ENCODE measurements around the gene DYNLT3.
A peak's percentile ranks its signal among the peaks of the same experiment; 100 is the strongest.

DYNLT3 gene

DNA sequence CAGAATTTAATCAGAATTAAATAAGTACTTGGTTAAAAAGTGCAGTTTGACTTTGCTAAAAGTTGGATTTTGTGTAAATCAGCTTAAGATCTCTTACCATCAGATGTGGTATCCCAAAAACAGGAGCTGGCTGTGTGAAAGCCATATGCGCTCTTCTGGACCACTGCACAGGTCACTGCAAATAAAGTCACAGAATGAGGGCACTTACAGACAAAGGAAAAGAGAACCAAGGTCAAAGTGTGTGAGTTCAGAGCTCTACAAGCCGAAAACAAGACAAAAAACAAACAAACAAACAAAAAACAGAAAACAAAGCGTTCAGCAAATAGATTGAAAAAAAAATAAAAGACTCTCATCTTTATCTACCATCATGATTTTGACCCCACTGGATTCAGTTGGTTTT is 6.4 kb downstream of the DYNLT3 start:
- no peak for DNase-seq

DNA sequence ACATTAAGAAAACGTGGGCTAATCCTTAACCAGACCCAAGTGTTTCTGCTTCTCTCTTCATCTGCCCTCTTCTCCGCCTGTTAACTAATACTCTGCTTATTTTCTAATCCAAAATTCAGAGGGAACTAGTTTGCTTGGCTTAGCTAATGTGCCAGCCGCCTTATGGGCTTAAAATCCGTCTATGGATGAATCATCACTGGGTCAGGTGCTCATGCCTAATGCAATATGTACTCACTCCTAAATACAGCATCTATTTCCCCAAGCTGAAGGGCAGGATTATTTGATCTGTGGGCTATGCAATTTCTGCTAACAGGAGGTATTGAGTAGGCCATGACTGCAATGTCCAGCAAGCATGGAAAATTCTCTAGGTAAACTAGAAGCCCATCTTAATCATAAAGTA is 12.4 kb downstream of the DYNLT3 start:
- no peak for DNase-seq

DNA sequence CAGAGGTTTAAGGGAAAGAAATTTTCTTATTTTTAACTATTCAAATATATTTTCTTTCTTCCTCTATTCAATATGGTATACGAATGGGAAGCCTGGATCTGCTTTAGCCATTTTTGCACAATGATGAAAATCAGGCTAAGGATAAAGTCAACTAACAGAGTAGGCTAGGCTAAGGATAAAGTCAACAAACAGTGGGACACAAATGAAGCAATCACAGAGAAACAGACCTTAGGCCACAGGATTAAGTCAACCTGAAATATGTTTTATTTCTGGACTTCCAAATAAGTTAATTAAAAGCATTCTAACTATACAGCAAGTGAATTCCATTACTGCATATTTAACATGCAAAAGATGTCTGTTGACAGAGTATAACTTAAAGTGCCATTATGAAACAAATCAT is 17.0 kb downstream of the DYNLT3 start:
- DNase-seq, result no peak

DNA sequence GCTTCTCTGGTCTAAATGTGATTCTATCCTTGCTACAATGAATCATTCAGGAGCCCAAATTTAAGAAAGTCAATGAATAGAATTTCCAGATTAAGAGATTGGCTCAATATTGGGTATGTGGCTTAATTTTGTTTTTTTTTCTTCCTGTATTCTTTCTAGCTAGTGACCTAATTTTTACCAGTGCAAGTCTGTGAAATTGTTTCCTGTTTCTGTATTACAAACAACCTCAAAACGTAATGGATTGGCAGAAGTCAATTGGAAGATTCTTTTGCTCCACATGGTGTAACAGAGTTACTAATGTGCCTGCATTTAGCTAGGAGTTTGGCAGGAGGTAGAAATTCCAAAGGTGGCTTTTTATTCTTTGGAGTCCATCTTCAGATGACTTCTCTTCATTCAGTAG is 17.6 kb downstream of the DYNLT3 start:
- DNase-seq, result no peak

DNA sequence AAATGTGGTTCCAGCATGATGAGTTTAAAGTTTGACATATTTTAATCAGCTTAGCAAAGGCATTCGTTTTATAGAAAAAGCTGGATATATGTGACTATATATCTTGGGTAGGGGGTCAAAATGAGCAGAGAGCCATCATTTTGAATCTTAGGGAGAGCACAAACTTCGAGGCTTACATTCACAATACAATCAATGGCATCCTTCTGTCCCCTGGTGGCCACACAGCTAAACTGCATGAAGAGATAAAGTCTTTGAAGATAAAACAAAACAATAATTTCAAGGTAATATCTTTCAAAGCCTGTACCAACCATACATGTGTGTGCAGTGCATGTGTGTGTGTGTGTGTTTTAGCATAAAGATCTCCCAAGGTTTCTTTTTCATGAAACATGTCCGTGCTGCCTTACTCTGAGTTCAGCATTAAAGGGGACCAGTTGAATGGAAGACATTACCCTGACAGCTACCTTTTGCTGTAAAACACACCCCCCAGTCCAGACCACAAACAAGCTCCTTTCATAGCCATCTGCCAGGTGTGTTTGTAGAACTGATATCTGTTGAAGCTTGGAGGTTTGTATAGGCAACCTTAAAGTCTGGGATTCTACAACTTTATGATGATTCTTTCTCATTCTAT is 22.0 kb downstream of the DYNLT3 start:
- peak; percentile 25 to 38 for DNase-seq

DNA sequence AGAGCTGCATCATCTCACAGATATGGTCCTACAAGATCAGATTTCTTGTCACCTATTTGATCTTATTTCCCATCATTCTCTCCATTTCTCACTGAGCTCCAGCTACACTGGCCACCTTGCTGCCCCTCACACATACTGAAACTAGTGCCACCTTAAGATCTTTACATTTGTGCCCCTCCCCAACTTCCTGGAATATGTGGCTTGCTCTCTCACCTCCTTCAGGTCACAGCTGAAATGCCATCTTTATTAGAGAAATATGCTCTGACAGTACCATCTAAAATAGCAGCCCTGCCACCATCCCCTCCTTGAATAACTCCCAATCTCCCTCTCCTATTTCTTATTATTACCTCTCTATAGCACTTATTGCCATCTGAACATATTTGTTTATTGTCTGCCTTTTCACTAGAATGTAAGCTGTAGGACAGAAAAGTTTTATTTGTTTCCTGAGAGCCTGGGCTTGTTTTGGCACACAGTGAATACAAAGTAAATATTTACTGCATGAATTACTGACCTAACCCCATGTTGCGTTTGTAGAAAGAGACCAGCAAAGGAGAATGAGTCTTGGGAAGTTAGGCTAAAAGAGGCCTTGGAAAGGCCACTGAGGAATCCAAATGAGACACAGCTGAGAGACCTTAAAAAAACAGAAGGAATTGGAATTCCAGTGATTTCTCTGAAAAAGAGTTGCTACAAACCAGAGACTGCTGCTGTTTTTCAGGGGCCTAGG is 22.7 kb downstream of the DYNLT3 start:
- DNase-seq, result no peak

DNA sequence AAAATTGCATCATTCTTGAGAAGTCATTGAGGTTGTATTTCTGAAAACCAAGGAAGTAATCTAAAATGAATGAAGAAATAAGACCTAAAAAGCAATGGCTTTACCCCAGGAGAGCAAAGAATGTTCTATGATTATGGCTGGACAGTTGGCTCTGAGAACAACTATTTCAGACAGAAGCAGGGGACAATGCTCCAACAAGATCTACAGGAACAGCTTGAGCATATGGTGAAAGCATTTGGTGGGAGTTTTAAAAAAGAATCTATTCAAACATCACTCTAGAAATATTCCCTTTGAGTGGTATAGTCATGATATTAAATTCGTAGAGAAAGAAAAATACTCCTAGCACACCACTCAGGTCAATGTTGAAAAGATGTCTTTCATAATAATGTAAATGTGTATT is 26.7 kb downstream of the DYNLT3 start:
- no peak for DNase-seq

DNA sequence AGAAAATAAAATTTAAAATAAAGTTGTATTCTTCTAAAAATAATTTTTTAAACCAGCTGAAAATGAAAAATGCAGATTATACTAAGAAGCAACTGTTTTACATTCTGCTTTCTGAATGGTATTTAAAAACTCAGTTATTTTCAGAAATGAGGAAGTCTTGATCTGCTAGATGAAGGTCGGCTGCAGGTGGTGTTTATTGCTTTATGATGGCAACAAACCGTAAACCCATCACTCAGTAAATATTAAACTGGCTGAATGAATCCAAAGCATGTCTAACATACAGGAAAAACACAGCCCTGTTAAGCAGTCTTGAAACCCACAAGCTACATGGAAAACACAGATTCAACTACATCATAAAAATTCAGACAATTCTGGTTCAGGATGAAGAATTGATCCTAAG is 29.3 kb downstream of the DYNLT3 start:
- no peak for DNase-seq

DNA sequence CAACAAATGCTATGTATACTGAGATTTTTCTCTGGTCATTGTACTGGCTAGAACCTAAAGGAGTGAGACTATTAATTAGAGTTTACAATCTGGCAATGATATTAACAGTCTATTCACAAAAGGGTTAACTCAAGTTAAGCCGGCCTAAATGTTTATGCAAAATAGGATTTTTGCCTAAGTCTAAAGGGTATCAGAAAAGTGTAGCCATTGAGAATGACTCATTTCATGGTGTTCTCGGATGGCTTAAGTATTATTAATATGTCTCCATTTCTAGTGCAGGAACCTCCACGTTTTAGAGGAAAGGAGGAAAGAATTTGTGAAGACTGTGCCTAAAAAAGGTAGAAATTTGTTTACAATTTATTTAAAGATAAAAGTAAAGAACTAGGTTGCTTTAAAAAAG is 29.8 kb downstream of the DYNLT3 start:
- no peak for DNase-seq

DNA sequence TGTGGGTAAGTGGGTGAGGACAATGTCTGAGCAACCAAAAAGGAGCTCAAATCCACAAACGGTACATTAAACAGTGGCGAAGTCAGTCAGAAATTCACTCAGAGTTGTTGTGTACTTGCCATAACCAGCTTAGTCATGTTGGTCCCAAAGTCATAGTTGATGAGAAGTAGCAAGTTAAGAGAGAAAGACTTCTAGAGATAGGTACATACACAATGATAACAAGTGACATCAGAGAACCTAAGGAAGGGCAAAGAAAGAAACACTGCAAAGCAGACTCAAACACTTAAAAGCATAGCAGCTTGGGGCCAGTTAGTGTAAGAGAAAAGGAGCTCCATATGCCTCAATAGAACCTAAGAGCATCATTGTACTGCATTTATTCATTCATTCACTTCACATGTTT is 30.2 kb downstream of the DYNLT3 start:
- no peak for DNase-seq

DNA sequence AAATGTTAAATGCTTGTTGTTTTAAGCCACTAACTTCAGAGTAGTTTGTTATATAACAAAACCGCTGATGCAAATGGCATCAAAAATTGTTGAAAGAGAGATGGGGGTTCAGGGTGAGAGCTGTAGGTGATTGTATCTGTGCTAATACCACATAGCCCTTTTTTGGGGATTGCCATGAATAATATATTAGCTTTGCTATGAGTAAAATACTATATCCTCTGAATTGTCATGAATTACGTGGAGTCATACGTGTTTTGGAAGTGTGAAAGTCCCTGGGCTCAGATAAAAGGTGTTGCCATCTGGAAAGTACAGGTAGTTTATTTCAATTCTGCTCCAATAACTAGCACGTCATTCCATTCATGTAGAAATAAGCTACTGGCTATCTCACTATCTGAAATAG is 30.6 kb downstream of the DYNLT3 start:
- DNase-seq, result no peak

DNA sequence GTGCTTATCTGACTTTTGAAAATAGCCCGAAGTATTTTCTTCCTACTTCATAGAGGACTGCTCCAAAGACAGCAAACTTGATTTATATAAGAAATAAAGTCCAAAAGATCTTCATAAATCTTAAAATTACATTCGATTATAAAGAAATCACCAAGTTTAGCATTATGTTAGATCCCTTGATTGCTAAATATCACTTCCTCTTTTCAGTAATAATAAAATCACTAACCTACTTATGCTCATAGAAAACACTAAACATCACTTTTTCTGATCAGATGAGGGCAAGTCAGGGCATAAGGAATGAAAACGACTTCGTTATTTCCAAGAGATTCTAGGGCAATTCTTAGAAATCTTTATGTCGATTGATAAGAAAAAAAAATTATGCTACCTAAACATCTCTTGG is 32.0 kb downstream of the DYNLT3 start:
- DNase-seq, result no peak

DNA sequence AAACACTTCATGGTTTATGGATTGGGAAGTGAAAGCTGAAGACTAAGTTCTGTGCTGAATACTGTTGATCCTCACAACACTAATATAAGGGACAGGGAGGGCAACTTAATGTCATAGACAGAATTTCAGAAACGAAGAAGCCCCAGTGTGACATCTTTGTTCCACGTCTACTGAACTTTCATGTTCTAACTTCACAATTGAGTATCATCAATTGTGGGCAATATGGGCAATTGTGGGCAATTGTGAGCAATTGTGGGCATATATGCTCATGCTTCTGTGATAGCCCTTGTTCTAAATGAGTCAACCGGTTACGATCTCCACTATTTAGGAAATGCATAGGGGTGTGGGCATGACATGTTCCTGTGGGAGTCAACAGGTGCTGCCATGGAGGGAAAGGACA is 33.8 kb downstream of the DYNLT3 start:
- no peak for DNase-seq

DNA sequence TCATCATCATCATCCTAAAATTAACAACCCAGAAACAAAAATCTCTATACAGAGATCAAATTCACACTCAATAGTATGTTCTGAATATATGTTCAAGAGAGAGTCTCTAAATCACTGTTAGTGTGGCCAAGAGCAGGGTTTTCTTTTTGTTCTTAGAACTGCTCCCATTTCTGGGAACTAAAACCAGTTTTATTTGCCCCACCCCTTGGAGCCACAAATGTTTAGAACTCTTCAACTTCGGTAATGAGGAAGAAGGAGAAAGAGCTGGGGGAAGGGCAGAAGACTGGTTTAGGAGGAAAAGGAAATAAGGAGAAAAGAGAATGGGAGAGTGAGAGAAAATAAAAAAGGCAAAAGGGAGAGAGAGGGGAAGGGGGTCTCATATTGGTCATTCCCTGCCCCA is 35.3 kb downstream of the DYNLT3 start:
- no peak for DNase-seq

DNA sequence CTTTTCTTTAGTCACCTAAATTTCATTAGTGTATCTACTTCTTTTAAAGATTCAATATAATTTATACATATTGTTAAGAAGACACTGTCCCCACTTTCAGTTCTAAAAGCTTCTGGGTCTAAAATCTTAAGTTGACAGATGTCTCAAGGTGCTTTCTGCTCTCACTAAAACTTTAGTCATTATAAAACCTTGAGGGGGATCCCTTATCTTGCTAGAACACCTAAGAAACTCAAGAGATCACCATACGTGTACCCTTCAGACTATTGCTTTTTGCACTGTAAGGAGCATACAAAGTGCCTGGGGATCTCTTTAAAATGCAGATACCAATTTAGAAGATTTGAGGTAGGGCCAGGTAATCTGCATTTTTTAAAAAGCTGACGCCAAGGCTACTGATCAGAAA is 37.4 kb downstream of the DYNLT3 start:
- no peak for DNase-seq

DNA sequence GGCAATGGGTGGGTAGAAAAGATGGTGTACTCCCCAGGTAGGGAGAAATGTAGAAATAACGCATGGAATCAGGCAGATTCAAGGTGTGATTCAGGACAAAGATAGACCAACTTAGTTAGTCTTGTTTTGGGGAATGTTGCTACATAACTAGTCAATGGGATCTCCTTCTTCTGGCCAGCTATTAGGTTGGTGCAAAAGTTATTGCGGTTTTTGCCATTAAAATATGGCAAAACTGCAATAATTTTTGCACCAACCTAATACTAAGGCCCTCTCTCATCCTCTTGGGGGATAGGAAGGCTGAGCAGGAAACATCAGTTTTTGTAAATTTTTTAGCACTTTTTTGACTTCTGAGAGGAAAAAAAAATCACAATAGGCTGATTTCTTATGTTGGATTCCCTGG is 44.3 kb downstream of the DYNLT3 start:
- DNase-seq, result no peak

DNA sequence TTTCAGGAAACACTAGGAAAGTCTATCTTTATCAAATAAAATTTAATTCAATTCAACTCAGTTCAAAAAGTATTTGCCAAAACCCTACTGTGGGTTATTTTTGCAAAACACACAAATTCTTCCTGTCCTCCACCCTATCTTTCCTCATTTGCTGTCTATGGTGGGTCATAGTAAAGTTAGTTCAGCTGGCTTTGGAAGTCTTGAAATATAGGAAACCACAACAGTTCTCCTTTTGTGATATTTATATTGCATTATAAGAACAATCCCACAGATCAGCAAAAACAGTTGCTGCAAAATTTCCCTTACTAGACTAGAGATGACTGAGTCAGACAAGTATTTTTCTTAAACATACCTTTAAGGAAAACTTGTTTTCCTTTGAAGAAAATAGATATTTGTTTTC is 45.3 kb downstream of the DYNLT3 start:
- DNase-seq, result no peak

DNA sequence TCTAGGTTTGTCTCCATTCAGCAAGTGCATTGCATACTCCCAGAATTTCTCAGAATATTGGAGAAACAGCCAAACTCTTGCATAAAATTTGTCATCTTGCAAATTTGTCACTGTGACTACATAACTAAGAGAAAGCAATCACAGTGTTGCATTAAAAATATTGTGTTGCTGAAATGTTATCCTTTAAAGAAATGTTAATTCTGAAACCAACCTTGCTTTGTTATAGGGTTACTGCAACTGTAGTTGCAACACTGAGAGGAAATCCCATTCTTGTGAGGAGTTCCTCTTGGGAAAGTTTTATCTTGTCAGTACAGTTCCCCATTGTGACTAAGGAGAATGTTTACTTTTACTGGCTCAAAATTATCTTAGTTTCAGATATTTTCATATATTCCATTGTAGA is 46.7 kb downstream of the DYNLT3 start:
- no peak for DNase-seq

DNA sequence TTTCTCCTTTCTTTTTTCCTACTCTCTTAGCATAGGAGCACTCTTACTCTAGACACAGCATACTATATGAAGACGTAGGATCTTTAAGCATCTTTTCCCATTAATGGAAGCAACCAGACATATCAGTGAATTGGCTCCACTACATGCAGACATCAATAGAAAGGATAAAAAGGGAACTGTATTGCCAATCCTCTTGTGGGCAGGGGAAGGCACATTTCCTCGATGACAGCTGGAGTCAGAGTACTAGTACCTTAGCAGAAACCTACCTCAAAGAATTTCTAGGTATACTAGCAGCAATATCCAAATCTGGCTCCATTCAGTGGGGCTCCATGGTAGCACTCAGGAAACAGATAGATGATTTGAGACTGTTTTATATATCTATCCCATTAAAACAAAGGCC is 47.4 kb downstream of the DYNLT3 start:
- DNase-seq, result no peak

DNA sequence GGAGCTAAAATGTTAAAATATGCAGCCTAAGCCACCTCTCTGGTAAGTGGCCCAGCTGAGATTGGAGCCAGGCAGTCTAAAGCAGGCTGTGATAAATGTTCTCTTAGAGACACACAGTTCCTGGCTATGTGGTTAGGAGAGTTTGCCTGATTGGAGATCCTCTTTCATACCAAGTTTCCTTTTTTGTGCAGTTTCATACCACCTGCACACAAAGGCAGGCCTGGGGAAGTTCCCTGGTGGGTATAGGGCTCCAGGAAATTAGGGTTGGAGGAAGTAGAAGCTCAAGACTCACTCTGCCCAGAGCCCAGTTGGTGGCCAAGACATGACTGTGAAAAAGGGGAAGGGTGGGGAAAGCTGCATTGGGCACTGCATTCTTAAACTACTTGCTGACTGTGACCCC is 50.6 kb downstream of the DYNLT3 start:
- DNase-seq, result no peak

DNA sequence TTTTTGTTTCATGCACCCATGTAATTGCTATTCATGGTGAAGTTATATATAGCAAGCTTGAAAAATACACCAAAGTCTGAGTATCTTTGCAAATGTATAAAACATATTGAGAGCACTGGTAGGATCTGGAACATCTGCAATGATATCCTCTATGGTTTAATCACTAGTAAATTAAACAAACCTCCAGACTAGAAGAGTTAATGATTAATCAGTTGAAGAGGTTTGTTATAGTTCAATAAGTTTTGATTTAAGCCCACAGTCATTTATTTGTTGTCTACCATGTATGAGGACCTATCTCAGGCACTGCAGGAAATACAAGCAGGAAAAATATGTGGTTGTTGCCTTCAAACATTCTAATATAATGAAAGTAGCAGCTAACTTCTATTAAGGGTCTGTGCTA is 51.1 kb downstream of the DYNLT3 start:
- no peak for DNase-seq
